Activated naive CD4-positive, alpha-beta T cell treated with anti-CD3 and anti-CD28 coated beads, Interleukin-2, amount 50 U/mL, for 72 hours (primary cell): ENCODE results near the gene NAA30. TPM values are rescaled to one million over a fixed set of nuclear protein-coding genes. Genes with fewer than 3 reads are reported as not detected.
"Not testable (repeated sequence)": the region's sequence is repeated elsewhere in the genome, so short reads cannot be mapped to it uniquely, and the experiment has no call there.

Experiments
- ATAC-seq, 2 donors: fragments of 150-1000 bp; cut with Tn5 transposase; 2 replicates each; pipeline ENCODE4 v1.10.0; 2021; ENCODE audit warnings: mild to moderate bottlenecking in 2 of 2, moderate library complexity in 2 of 2
- DNase-seq, 2 donors: peaks; one replicate each; pipeline ENCODE4 v3.0.0; 2021 to 2022; ENCODE audit warnings: low spot score in 2 of 2
- H3K27ac Mint-ChIP-seq, 2 donors: one replicate each; pipeline ENCODE4 v1.8.0; 2022; ENCODE audit warnings: mild to moderate bottlenecking in 2 of 2, mixed read lengths in 2 of 2
- H3K36me3 Mint-ChIP-seq, 2 donors: one replicate each; pipeline ENCODE4 v1.8.0; 2022; ENCODE audit warnings: mixed read lengths in 2 of 2
- H3K9me3 Mint-ChIP-seq, 2 donors: one replicate each; pipeline ENCODE4 v1.8.0; 2022; ENCODE audit warnings: mixed read lengths in 2 of 2
- total RNA-seq, 2 donors: library from RNA; stranded (reverse); gene quantifications; one replicate each; pipeline ENCODE4 v1.2.3, GENCODE V29; 2022

Gene NAA30
- total RNA-seq, result 10 to 100 TPM; 14.5 to 15.7 TPM

- H3K36me3 Mint-ChIP-seq, result peaks cover 6 to 21% of the 10 kb centered on the region in 2 donors
- peak; percentile 88 to 93 for DNase-seq
- peak; percentile 91 to 94 for ATAC-seq
- no peaks in the 10 kb centered on the region for H3K9me3 Mint-ChIP-seq
- peak within 1 kb of the TSS; percentile 93 to 95 for H3K27ac Mint-ChIP-seq
Measured at GRCh38 chr14:57390037-57390805, at the start of gene NAA30. Gene NAA30 (plus strand): TSS chr14:57390586. CDS start chr14:57390958, 372 bp downstream.

GRCh38 chr14:57343545-57344297 is 46.7 kb upstream of the NAA30 start:
- H3K36me3 Mint-ChIP-seq, ATAC-seq, DNase-seq, H3K27ac Mint-ChIP-seq, H3K9me3 Mint-ChIP-seq: not testable (repeated sequence)

- H3K9me3 Mint-ChIP-seq, result no peaks in the 10 kb centered on the region
- no peak for DNase-seq
Measured at GRCh38 chr14:57345106-57345505, 45.3 kb upstream of the NAA30 start.

GRCh38 chr14:57346741-57347140 is 43.6 kb upstream of the NAA30 start:
- Mint-ChIP-seq H3K36me3 (peaks cover 0 to 4% of the 10 kb centered on the region in 2 donors), H3K27ac (no peak overlapping the region), H3K9me3 (no peaks in the 10 kb centered on the region)
- no peak for ATAC-seq
- no peak for DNase-seq

More at GRCh38 chr14:57345106-57345505, 45.3 kb upstream of the NAA30 start:
- no peak for ATAC-seq
- no peak overlapping the region for H3K27ac Mint-ChIP-seq
- H3K36me3 Mint-ChIP-seq, result peaks cover 0 to 4% of the 10 kb centered on the region in 2 donors

- DNase-seq (no peak), ATAC-seq (no peak)
- H3K36me3 Mint-ChIP-seq, result no peaks in the 10 kb centered on the region
- H3K9me3 Mint-ChIP-seq, result no peaks in the 10 kb centered on the region
- H3K27ac Mint-ChIP-seq, result no peak overlapping the region
Measured at GRCh38 chr14:57352396-57353170, 37.8 kb upstream of the NAA30 start.

- ATAC-seq (no peak), DNase-seq (no peak)
- Mint-ChIP-seq H3K27ac (no peak overlapping the region), H3K36me3 (no peaks in the 10 kb centered on the region), H3K9me3 (no peaks in the 10 kb centered on the region)
Measured at GRCh38 chr14:57355081-57355800, 35.1 kb upstream of the NAA30 start.

GRCh38 chr14:57362361-57362760 is 28.0 kb upstream of the NAA30 start:
- Mint-ChIP-seq H3K9me3 (no peaks in the 10 kb centered on the region), H3K36me3 (no peaks in the 10 kb centered on the region), H3K27ac (no peak overlapping the region)
- DNase-seq (no peak), ATAC-seq (no peak)

GRCh38 chr14:57364659-57365450 is 25.5 kb upstream of the NAA30 start:
- DNase-seq (no peak), ATAC-seq (no peak)
- no peak overlapping the region for H3K27ac Mint-ChIP-seq
- no peaks in the 10 kb centered on the region for H3K9me3 Mint-ChIP-seq
- H3K36me3 Mint-ChIP-seq, result no peaks in the 10 kb centered on the region

- ATAC-seq, H3K9me3 Mint-ChIP-seq, H3K36me3 Mint-ChIP-seq, H3K27ac Mint-ChIP-seq, DNase-seq: not testable (repeated sequence)
Measured at GRCh38 chr14:57370187-57370586, 20.2 kb upstream of the NAA30 start.

- ATAC-seq, result no peak
- no peak for DNase-seq
- no peaks in the 10 kb centered on the region for H3K9me3 Mint-ChIP-seq
- H3K36me3 Mint-ChIP-seq, result no peaks in the 10 kb centered on the region
- no peak overlapping the region for H3K27ac Mint-ChIP-seq
Measured at GRCh38 chr14:57371013-57371412, 19.4 kb upstream of the NAA30 start.

- Mint-ChIP-seq H3K9me3 (no peaks in the 10 kb centered on the region), H3K27ac (no peak overlapping the region), H3K36me3 (no peaks in the 10 kb centered on the region)
- ATAC-seq (no peak), DNase-seq (no peak)
Measured at GRCh38 chr14:57375156-57375555, 15.2 kb upstream of the NAA30 start.

GRCh38 chr14:57378661-57379060 is 11.7 kb upstream of the NAA30 start:
- ATAC-seq, result no peak
- Mint-ChIP-seq H3K27ac (no peak overlapping the region), H3K9me3 (no peaks in the 10 kb centered on the region), H3K36me3 (no peaks in the 10 kb centered on the region)
- DNase-seq, result no peak

GRCh38 chr14:57380935-57381334 is 9.5 kb upstream of the NAA30 start:
- ATAC-seq, result no peak
- Mint-ChIP-seq H3K27ac (no peak overlapping the region), H3K36me3 (no peaks in the 10 kb centered on the region), H3K9me3 (no peaks in the 10 kb centered on the region)
- DNase-seq, result no peak

- Mint-ChIP-seq H3K36me3 (no peaks in the 10 kb centered on the region), H3K9me3 (no peaks in the 10 kb centered on the region), H3K27ac (no peak overlapping the region)
- ATAC-seq (peak in 1 of 2 donors; percentile 20), DNase-seq (no peak)
Measured at GRCh38 chr14:57382283-57382682, 8.1 kb upstream of the NAA30 start.

- no peaks in the 10 kb centered on the region for H3K9me3 Mint-ChIP-seq
Measured at GRCh38 chr14:57383125-57383745, 7.2 kb upstream of the NAA30 start.

More at GRCh38 chr14:57383125-57383745, 7.2 kb upstream of the NAA30 start:
- no peaks in the 10 kb centered on the region for H3K36me3 Mint-ChIP-seq
- ATAC-seq (no peak), DNase-seq (no peak)
- no peak overlapping the region for H3K27ac Mint-ChIP-seq
